ENCODE results near the gene KCNIP1.

KCNIP1 gene

GRCh38 chr5:170489199-170489598 lies 14.6 kb upstream of the KCNIP1 start:
- Histone ChIP-seq H3F3A (ENCODE audit: low read depth) (no peaks in the 10 kb centered on the region), H3K79me2 (ENCODE audit: insufficient read depth, low read length) (no peaks in the 10 kb centered on the region), H3K9ac (ENCODE audit: low read depth, low read length, poor library complexity, severe bottlenecking) (no peak overlapping the region), H2AFZ (ENCODE audit: low read length) (no peak overlapping the region), H3K4me2 (ENCODE audit: low read depth, low read length, poor library complexity, severe bottlenecking) (no peak overlapping the region), H4K20me1 (ENCODE audit: insufficient read depth, low read length, poor library complexity, severe bottlenecking) (no peaks in the 10 kb centered on the region), H3K9me3 (ENCODE audit: insufficient read depth, low read depth, low read length) (no peaks in the 10 kb centered on the region), H3K9me2 (replicated peaks; ENCODE audit: low read depth, low read length) (no peaks in the 10 kb centered on the region), H3K4me3 (ENCODE audit: low read length, poor library complexity, severe bottlenecking) (no peak overlapping the region), H3K27me3 (ENCODE audit: insufficient read depth, low read length, poor library complexity, severe bottlenecking) (no peaks in the 10 kb centered on the region), H3K36me3 (ENCODE audit: insufficient read depth, low read length) (no peaks in the 10 kb centered on the region), H3K4me1 (ENCODE audit: insufficient read depth, low read length, poor library complexity, severe bottlenecking) (no peaks in the 10 kb centered on the region)
- TF ChIP-seq CTCF (conservative IDR thresholded peaks at IDR 0.05; ENCODE audit: low read length) (no peak), EZH2phosphoT487 (IDR thresholded peaks at IDR 0.05; ENCODE audit: borderline replicate concordance) (no peak)

- TF ChIP-seq CTCF (conservative IDR thresholded peaks at IDR 0.05; ENCODE audit: low read length) (no peak), EZH2phosphoT487 (IDR thresholded peaks at IDR 0.05; ENCODE audit: borderline replicate concordance) (no peak)
- no peak overlapping the region for H3K4me3 ChIP-seq (ENCODE audit: low read length, poor library complexity, severe bottlenecking)
- no peak overlapping the region for H2AFZ ChIP-seq (ENCODE audit: low read length)
- no peaks in the 10 kb centered on the region for H3K27me3 ChIP-seq (ENCODE audit: insufficient read depth, low read length, poor library complexity, severe bottlenecking)
- no peaks in the 10 kb centered on the region for H3K4me1 ChIP-seq (ENCODE audit: insufficient read depth, low read length, poor library complexity, severe bottlenecking)
- H3K36me3 ChIP-seq (ENCODE audit: insufficient read depth, low read length), result no peaks in the 10 kb centered on the region
- no peaks in the 10 kb centered on the region for H3F3A ChIP-seq (ENCODE audit: low read depth)
- H3K4me2 ChIP-seq (ENCODE audit: low read depth, low read length, poor library complexity, severe bottlenecking), result no peak overlapping the region
- no peak overlapping the region for H3K9ac ChIP-seq (ENCODE audit: low read depth, low read length, poor library complexity, severe bottlenecking)
- no peaks in the 10 kb centered on the region for H3K9me2 ChIP-seq (replicated peaks; ENCODE audit: low read depth, low read length)
- H3K79me2 ChIP-seq (ENCODE audit: insufficient read depth, low read length), result no peaks in the 10 kb centered on the region
- H4K20me1 ChIP-seq (ENCODE audit: insufficient read depth, low read length, poor library complexity, severe bottlenecking), result no peaks in the 10 kb centered on the region
- no peaks in the 10 kb centered on the region for H3K9me3 ChIP-seq (ENCODE audit: insufficient read depth, low read depth, low read length)
Measured at GRCh38 chr5:170490381-170490780, 13.4 kb upstream of the KCNIP1 start.

- Histone ChIP-seq H3K4me2 (ENCODE audit: low read depth, low read length, poor library complexity, severe bottlenecking) (no peak overlapping the region), H3F3A (ENCODE audit: low read depth) (no peaks in the 10 kb centered on the region), H3K4me1 (ENCODE audit: insufficient read depth, low read length, poor library complexity, severe bottlenecking) (no peaks in the 10 kb centered on the region), H3K4me3 (ENCODE audit: low read length, poor library complexity, severe bottlenecking) (no peak overlapping the region), H3K36me3 (ENCODE audit: insufficient read depth, low read length) (no peaks in the 10 kb centered on the region), H2AFZ (ENCODE audit: low read length) (no peak overlapping the region), H3K9ac (ENCODE audit: low read depth, low read length, poor library complexity, severe bottlenecking) (no peak overlapping the region), H4K20me1 (ENCODE audit: insufficient read depth, low read length, poor library complexity, severe bottlenecking) (no peaks in the 10 kb centered on the region), H3K9me3 (ENCODE audit: insufficient read depth, low read depth, low read length) (no peaks in the 10 kb centered on the region), H3K27me3 (ENCODE audit: insufficient read depth, low read length, poor library complexity, severe bottlenecking) (no peaks in the 10 kb centered on the region), H3K9me2 (replicated peaks; ENCODE audit: low read depth, low read length) (no peaks in the 10 kb centered on the region), H3K79me2 (ENCODE audit: insufficient read depth, low read length) (no peaks in the 10 kb centered on the region)
- TF ChIP-seq CTCF (conservative IDR thresholded peaks at IDR 0.05; ENCODE audit: low read length), result no peak
- TF ChIP-seq EZH2phosphoT487 (IDR thresholded peaks at IDR 0.05; ENCODE audit: borderline replicate concordance), result no peak
Measured at GRCh38 chr5:170491479-170491878, 12.3 kb upstream of the KCNIP1 start.

Data from Loucy (cell line).